ENCODE results near the gene PI4K2B. TPM values are rescaled to one million over a fixed set of nuclear protein-coding genes. Genes with fewer than 3 reads are reported as not detected.
A peak's percentile ranks its signal among the peaks of the same experiment; 100 is the strongest.
"Not testable (repeated sequence)": the region's sequence is repeated elsewhere in the genome, so short reads cannot be mapped to it uniquely, and the experiment has no call there.

PI4K2B gene
- polyA plus RNA-seq, 1 experiment, result 11.8 TPM

GRCh38 chr4:25320773-25321172 lies 86.9 kb downstream of the PI4K2B start:
- H3K9me3 ChIP-seq (ENCODE audit: control insufficient read depth, insufficient read depth, low read length), result no peaks in the 10 kb centered on the region
- peak; percentile 69 for DNase-seq (ENCODE audit: low read depth, low spot score)
- POLR2A ChIA-PET, result interaction anchor here (0.8 to 1.2 kb wide), 2 partner anchors 8 to 14 kb away, joined by 3 to 7 read pairs; partner anchors contain the start of gene ZCCHC4
- H3K4me3 ChIP-seq (ENCODE audit: low read depth, low read length), result no peak overlapping the region
- TF ChIP-seq CTCF (IDR thresholded peaks at IDR 0.05; ENCODE audit: low read depth, low read length), result no peak
- peak overlapping the region; percentile 82 for H3K27ac ChIP-seq (ENCODE audit: low read depth, low read length)
- CTCF ChIA-PET, result interaction anchor here (1.0 to 3.0 kb wide), 2 partner anchors 8 to 46 kb away, joined by 3 to 35 read pairs; partner anchors contain the start of gene ZCCHC4
- H3K27me3 ChIP-seq (ENCODE audit: control insufficient read depth, insufficient read depth, low read length), result no peaks in the 10 kb centered on the region

GRCh38 chr4:25321703-25322102 lies 87.9 kb downstream of the PI4K2B start:
- Histone ChIP-seq H3K4me3 (ENCODE audit: low read depth, low read length) (no peak overlapping the region), H3K27me3 (ENCODE audit: control insufficient read depth, insufficient read depth, low read length) (no peaks in the 10 kb centered on the region), H3K27ac (ENCODE audit: low read depth, low read length) (peak overlapping the region; percentile 82), H3K9me3 (ENCODE audit: control insufficient read depth, insufficient read depth, low read length) (no peaks in the 10 kb centered on the region)
- ChIA-PET CTCF (interaction anchor here (3.0 kb wide), 1 partner anchor 9 kb away, joined by 35 read pairs; the partner anchor contains the start of gene ZCCHC4), POLR2A (no interaction called here)
- no peak for DNase-seq (ENCODE audit: low read depth, low spot score)
- no peak for TF ChIP-seq CTCF (IDR thresholded peaks at IDR 0.05; ENCODE audit: low read depth, low read length)

- CTCF ChIA-PET, result interaction anchor here (7.5 kb wide), 1 partner anchor 16 kb away, joined by 71 read pairs; the partner anchor contains the start of gene ZCCHC4
Observed at GRCh38 chr4:25328463-25328862, 94.6 kb downstream of the PI4K2B start.

More at GRCh38 chr4:25328463-25328862, 94.6 kb downstream of the PI4K2B start:
- H3K4me3 ChIP-seq (ENCODE audit: low read depth, low read length); DNase-seq (ENCODE audit: low read depth, low spot score); H3K27me3 ChIP-seq (ENCODE audit: control insufficient read depth, insufficient read depth, low read length); H3K9me3 ChIP-seq (ENCODE audit: control insufficient read depth, insufficient read depth, low read length); H3K27ac ChIP-seq (ENCODE audit: low read depth, low read length); POLR2A ChIA-PET: not testable (repeated sequence)

Small RNAs within 50 kb of the gene (small RNA-seq; reads per million reads assigned to genes)
- not detected for gene RF00004 (ENCODE audit: insufficient read length, low read depth)

Other genes with a start within 250 kb of the PI4K2B start
- not detected in 2 replicates for gene LGI2, start 203.1 kb upstream of the PI4K2B start, polyA plus RNA-seq (2011; rRNA removed)
- gene SEPSECS, start 73.6 kb upstream of the PI4K2B start, polyA plus RNA-seq (2011; rRNA removed), result 4.7 and 6.2 TPM in 2 replicates
- 11.4 and 13.1 TPM in 2 replicates for gene ZCCHC4, start 78.7 kb downstream of the PI4K2B start, polyA plus RNA-seq (2011; rRNA removed)
- gene ANAPC4, start 143.2 kb downstream of the PI4K2B start, polyA plus RNA-seq (2011; rRNA removed), result 17.3 and 26.2 TPM in 2 replicates